IMR-90 (cell line): ENCODE results near the gene ANKH. TPM values are rescaled to one million over a fixed set of nuclear protein-coding genes. Genes with fewer than 3 reads are reported as not detected.
A peak's percentile ranks its signal among the peaks of the same experiment; 100 is the strongest.

Experiments
- ATAC-seq: fragments of 200-7000 bp; cut with Tn5 transposase; 2 replicates; pipeline ENCODE4 v1.9.1; 2020; ENCODE audit warnings: low read depth, mild to moderate bottlenecking, moderate library complexity
- BruUV-seq: library from RNA; stranded (reverse); fragments of 400-500 nt; replicated peaks from 2 replicates; lab custom pipeline; 2021; lab: Mats Ljungman, UMichigan
- CTCF ChIA-PET: fragments of 300-600 bp; formaldehyde crosslinking; extraction: SDS; loops from one replicate; lab custom pipeline; 2021; ENCODE audit warnings: antibody characterized with exemption; lab: Yijun Ruan, JAX
- POLR2A ChIA-PET: fragments of 300-600 bp; sonication (Branson Sonifier 250); formaldehyde crosslinking; loops from one replicate; lab custom pipeline; 2022; ENCODE audit warnings: antibody characterized with exemption; ENCODE audit not compliant: unreplicated experiment; lab: Charles Lee
- DNase-seq: peaks from one replicate; pipeline ENCODE4 v3.0.0; 2013
- H2AFZ ChIP-seq: replicated peaks from 2 replicates; pipeline ENCODE3; 2013; ENCODE audit warnings: low read length, mild to moderate bottlenecking; ENCODE audit not compliant: poor library complexity
- H2AK5ac ChIP-seq: 2 replicates; pipeline ENCODE4 v1.6.1; 2013; ENCODE audit warnings: low read depth, low read length, inconsistent platforms
- H2AK9ac ChIP-seq: replicated peaks from 2 replicates; pipeline ENCODE3; 2013; ENCODE audit warnings: mild to moderate bottlenecking, low read depth, low read length, moderate library complexity; ENCODE audit not compliant: poor library complexity
- H2BK120ac ChIP-seq: 2 replicates; pipeline ENCODE4 v1.6.1; 2013; ENCODE audit warnings: low read depth, low read length, inconsistent platforms
- H2BK15ac ChIP-seq: 3 replicates; pipeline ENCODE4 v1.6.1; 2013; ENCODE audit warnings: low read depth, low read length, inconsistent platforms
- H2BK20ac ChIP-seq: 2 replicates; pipeline ENCODE4 v1.6.1; 2013; ENCODE audit warnings: low read depth, mild to moderate bottlenecking, inconsistent platforms, low read length, moderate library complexity
- H2BK5ac ChIP-seq: 2 replicates; pipeline ENCODE4 v1.6.1; 2013; ENCODE audit warnings: mild to moderate bottlenecking, low read depth, low read length, inconsistent platforms; ENCODE audit not compliant: poor library complexity, severe bottlenecking
- H3K14ac ChIP-seq: replicated peaks from 2 replicates; pipeline ENCODE4 v1.6.1; 2013; ENCODE audit warnings: low read depth, low read length, inconsistent platforms
- H3K18ac ChIP-seq: 2 replicates; pipeline ENCODE4 v1.6.1; 2013; ENCODE audit warnings: low read depth, low read length, control low read depth
- H3K23ac ChIP-seq: 2 replicates; pipeline ENCODE4 v1.6.1; 2013; ENCODE audit warnings: low read depth, low read length, inconsistent platforms
- H3K27ac ChIP-seq: 2 replicates; pipeline ENCODE4 v1.5.1; 2013; ENCODE audit warnings: mild to moderate bottlenecking, control low read depth, low read length; ENCODE audit not compliant: insufficient read depth
- H3K27me3 ChIP-seq: 2 replicates; pipeline ENCODE4 v1.6.1; 2013; ENCODE audit warnings: low read length; ENCODE audit not compliant: control insufficient read depth, insufficient read depth
- H3K36me3 ChIP-seq: 2 replicates; pipeline ENCODE4 v1.6.1; 2013; ENCODE audit warnings: low read length, mixed read lengths; ENCODE audit not compliant: control insufficient read depth, insufficient read depth
- H3K4ac ChIP-seq: 2 replicates; pipeline ENCODE4 v1.6.1; 2013; ENCODE audit warnings: low read depth, low read length, inconsistent platforms
- H3K4me1 ChIP-seq: 2 replicates; pipeline ENCODE4 v1.6.1; 2013; ENCODE audit warnings: low read length, mixed read lengths; ENCODE audit not compliant: control insufficient read depth, insufficient read depth
- H3K4me2 ChIP-seq: 2 replicates; pipeline ENCODE4 v1.6.1; 2013; ENCODE audit warnings: low read depth, mild to moderate bottlenecking, control low read depth, low read length, moderate library complexity
- H3K4me3 ChIP-seq: 2 replicates; pipeline ENCODE4 v1.5.1; 2013; ENCODE audit warnings: low read depth, mild to moderate bottlenecking, control low read depth, low read length, moderate library complexity; ENCODE audit not compliant: insufficient read depth
- H3K56ac ChIP-seq: 2 replicates; pipeline ENCODE4 v1.6.1; 2013; ENCODE audit warnings: low read length, inconsistent platforms; ENCODE audit not compliant: insufficient read depth; ENCODE audit errors: extremely low read depth
- H3K79me1 ChIP-seq, 2 experiments: 2 replicates each; pipeline ENCODE4 v1.6.1; 2013; ENCODE audit warnings: low read length in 2 of 2, inconsistent platforms in 1 of 2, low read depth in 1 of 2
- H3K9ac ChIP-seq: 2 replicates; pipeline ENCODE4 v1.6.1; 2013; ENCODE audit warnings: low read depth, low read length, control low read depth
- H3K9me1 ChIP-seq: 2 replicates; pipeline ENCODE4 v1.6.1; 2013; ENCODE audit warnings: low read length, inconsistent platforms; ENCODE audit not compliant: insufficient read depth
- H3K9me3 ChIP-seq: 2 replicates; pipeline ENCODE4 v1.6.1; 2013; ENCODE audit warnings: low read length; ENCODE audit not compliant: control insufficient read depth, insufficient read depth
- H4K20me1 ChIP-seq: 2 replicates; pipeline ENCODE4 v1.6.1; 2013; ENCODE audit warnings: low read length, inconsistent platforms; ENCODE audit not compliant: insufficient read depth
- H4K5ac ChIP-seq: 2 replicates; pipeline ENCODE4 v1.6.1; 2013; ENCODE audit warnings: mild to moderate bottlenecking, low read depth, low read length, control low read depth
- H4K8ac ChIP-seq, 2 experiments: 2 replicates each; pipeline ENCODE4 v1.6.1; 2013; ENCODE audit warnings: low read depth in 2 of 2, low read length in 2 of 2, control low read depth in 1 of 2, inconsistent platforms in 1 of 2
- H4K91ac ChIP-seq: 2 replicates; pipeline ENCODE4 v1.6.1; 2013; ENCODE audit warnings: low read depth, low read length, inconsistent platforms; ENCODE audit not compliant: insufficient read depth
- CHD1 ChIP-seq: IDR thresholded peaks from 2 replicates; pipeline ENCODE4 v1.6.1; 2012; ENCODE audit warnings: low read depth, low read length, improper control_type of control experiment
- CTCF ChIP-seq: conservative IDR thresholded peaks from 2 replicates; pipeline ENCODE4 v1.5.1; 2012; ENCODE audit warnings: mild to moderate bottlenecking, low read depth, low read length, improper control_type of control experiment
- ELK1 ChIP-seq: fragments of 150-350 bp; IDR thresholded peaks from 2 replicates; pipeline ENCODE4 v1.6.1; 2016; ENCODE audit warnings: low read depth, mild to moderate bottlenecking, low read length, moderate library complexity, borderline replicate concordance
- FOS ChIP-seq: fragments of 150-350 bp; IDR thresholded peaks from 2 replicates; pipeline ENCODE4 v1.6.1; 2016; ENCODE audit warnings: low read depth, low read length
- NFE2L2 ChIP-seq: fragments of 150-350 bp; IDR thresholded peaks from 2 replicates; pipeline ENCODE4 v1.6.1; 2016; ENCODE audit warnings: low read depth, mild to moderate bottlenecking, low read length
- RCOR1 ChIP-seq: IDR thresholded peaks from 2 replicates; pipeline ENCODE4 v1.6.1; 2012; ENCODE audit warnings: mild to moderate bottlenecking, low read length, improper control_type of control experiment; ENCODE audit not compliant: insufficient replicate concordance
- RFX5 ChIP-seq: IDR thresholded peaks from 2 replicates; pipeline ENCODE4 v1.8.0; 2012; ENCODE audit warnings: low read depth, mild to moderate bottlenecking, low read length, moderate library complexity
- SMC3 ChIP-seq: fragments of 150-350 bp; IDR thresholded peaks from 2 replicates; pipeline ENCODE4 v1.6.1; 2016; ENCODE audit warnings: low read depth, mild to moderate bottlenecking, antibody characterized with exemption, low read length, moderate library complexity
- USF2 ChIP-seq: fragments of 150-350 bp; IDR thresholded peaks from 2 replicates; pipeline ENCODE4 v1.6.1; 2017; ENCODE audit warnings: mild to moderate bottlenecking, antibody characterized with exemption, low read length, low read depth
- WGBS, 2 experiments: methylation state at CpG; one replicate each; pipeline versions ENCODE4 v1.1.5 to v1.1.7; 2013; ENCODE audit warnings: missing lambda C conversion rate in 2 of 2; ENCODE audit not compliant: insufficient read length in 1 of 2; ENCODE audit errors: extremely low coverage in 2 of 2; 5-methylcytosine and 5-hydroxymethylcytosine counted together
- dilution Hi-C: fragments of 300-500 bp; cut with HindIII; formaldehyde crosslinking; loops from one replicate; pipeline ENCODE4 v1.14.3; 2018; ENCODE audit warnings: low sequenced_read_pairs; ENCODE audit not compliant: unreplicated experiment
- in situ Hi-C: fragments of 300-500 bp; cut with MboI; formaldehyde crosslinking; loops from 3 replicates; pipeline ENCODE4 v1.14.3; 2019; ENCODE audit warnings: low sequenced_read_pairs, inconsistent platforms, mixed read lengths
- intact Hi-C: fragments of 100-400 bp; cut with micrococcal nuclease; formaldehyde crosslinking; loops from 2 replicates; pipeline ENCODE4 v1.10.0; 2022
- polyA plus RNA-seq, 3 experiments: library from polyadenylated mRNA; depleted of rRNA; stranded (reverse); fragments of >200 nt; gene quantifications; 2 replicates each; pipeline ENCODE4 v1.2.3, GENCODE V29; 2012; ENCODE audit warnings: low replicate concordance in 1 of 3
- total RNA-seq: library from RNA; depleted of rRNA; stranded (reverse); fragments of >200 nt; gene quantifications from 2 replicates; pipeline ENCODE4 v1.2.3, GENCODE V29; 2012

The ANKH gene
- total and polyA plus RNA-seq, 2 of the 4 experiments (the other 2 are of a cell fraction) = 5.2 to 17.2 TPM

- H4K8ac ChIP-seq = no peak overlapping the region
- no peak overlapping the region for H4K5ac ChIP-seq
- no peak overlapping the region for H3K27ac ChIP-seq
- no peak overlapping the region for H2AFZ ChIP-seq
- CTCF ChIA-PET = interaction anchor here (0.8 kb wide), 1 partner anchor 13 kb away, joined by 4 read pairs; no protein-coding TSS in a partner anchor
- H3K4me1 ChIP-seq = peaks cover 15% of the 10 kb centered on the region
- H3K27me3 ChIP-seq = no peaks in the 10 kb centered on the region
- dilution Hi-C loops (no loop called here), intact Hi-C loops (no loop called here), in situ Hi-C loops (loop anchor here (25.0 kb wide), 2 partner anchors 560 to 685 kb away; no protein-coding TSS in a partner anchor)
- H3K9me3 ChIP-seq = no peaks in the 10 kb centered on the region
- WGBS, 2 experiments = 90% methylated on average over 2 of the region's 9 CpGs; no CpG with 5 or more reads in 1 of the 2 experiments
- peaks cover 22% of the 10 kb centered on the region for H3K9me1 ChIP-seq
- H4K91ac ChIP-seq = no peak overlapping the region
- H3K9ac ChIP-seq = no peak overlapping the region
- H3K14ac ChIP-seq = no peak overlapping the region; the same call in 1 of the 2 replicates
- no peak overlapping the region for H3K18ac ChIP-seq
- no peak overlapping the region for H2BK120ac ChIP-seq
- H2BK15ac ChIP-seq = no peak overlapping the region
- 0 out of 2 replicates have a peak, but pooled peaks have one; percentile 9 for ATAC-seq
- no TSS peak for BruUV-seq
- DNase-seq = peak; percentile 35
- POLR2A ChIA-PET = no interaction called here
- peaks cover 8% of the 10 kb centered on the region for H3K36me3 ChIP-seq
- TF ChIP-seq NFE2L2 (no peak), RCOR1 (no peak), ELK1 (no peak), USF2 (no peak), CTCF (no peak), CHD1 (no peak), FOS (no peak), RFX5 (no peak), SMC3 (no peak)
- no peak overlapping the region for H2AK9ac ChIP-seq
- no peak overlapping the region for H2BK5ac ChIP-seq
- H3K23ac ChIP-seq = no peak overlapping the region
- peaks cover 60% of the 10 kb centered on the region for H4K20me1 ChIP-seq
- H2BK20ac ChIP-seq = no peak overlapping the region
- H3K4me3 ChIP-seq = no peak overlapping the region
- peaks cover 42 to 83% of the 10 kb centered on the region in 2 experiments for H3K79me1 ChIP-seq
- no peak overlapping the region for H2AK5ac ChIP-seq
- no peak overlapping the region for H3K56ac ChIP-seq
- H3K4ac ChIP-seq = no peak overlapping the region
- H3K4me2 ChIP-seq = no peak overlapping the region
Measured at GRCh38 chr5:14672484-14673394, 198.8 kb downstream of the ANKH start.
